ENCODE measurements around the gene CBX3. TPM values are rescaled to one million over a fixed set of nuclear protein-coding genes. Genes with fewer than 3 reads are reported as not detected.
"Not testable (repeated sequence)": the region's sequence is repeated elsewhere in the genome, so short reads cannot be mapped to it uniquely, and the experiment has no call there.

CBX3 gene
- total RNA-seq: 10 to 100 TPM; 34.2 to 63.3 TPM

GRCh38 chr7:26201247-26202018, at the start of gene CBX3:
TSS of gene CBX3 (plus strand) at chr7:26201745. CDS start at chr7:26202999, 1,254 bp downstream.
- DNase-seq (peak; percentile 86 to 89 (median 88)), ATAC-seq (peak; percentile 64)
- Histone ChIP-seq H3K36me3 (replicated peaks in 1 of 2; ENCODE audit: insufficient read depth in 1 of 2, low read depth in 2 of 2) (peaks cover 0 to 5% of the 10 kb centered on the region in 2 donors), H3K27ac (peak within 1 kb of the TSS; percentile 99 to 100 (median 100)), H3K27me3 (no peaks in the 10 kb centered on the region), H3K9me3 (no peaks in the 10 kb centered on the region), H3K4me3 (peak within 1 kb of the TSS; percentile 84 to 90), H3K4me1 (peaks cover 43% of the 10 kb centered on the region)
- intact Hi-C loops (cut with DNase I): no loop called here
- TF ChIP-seq POLR2A (IDR thresholded peaks at IDR 0.05): peak; percentile 68 to 87 (median 80)
- TF ChIP-seq, protein P1, sequence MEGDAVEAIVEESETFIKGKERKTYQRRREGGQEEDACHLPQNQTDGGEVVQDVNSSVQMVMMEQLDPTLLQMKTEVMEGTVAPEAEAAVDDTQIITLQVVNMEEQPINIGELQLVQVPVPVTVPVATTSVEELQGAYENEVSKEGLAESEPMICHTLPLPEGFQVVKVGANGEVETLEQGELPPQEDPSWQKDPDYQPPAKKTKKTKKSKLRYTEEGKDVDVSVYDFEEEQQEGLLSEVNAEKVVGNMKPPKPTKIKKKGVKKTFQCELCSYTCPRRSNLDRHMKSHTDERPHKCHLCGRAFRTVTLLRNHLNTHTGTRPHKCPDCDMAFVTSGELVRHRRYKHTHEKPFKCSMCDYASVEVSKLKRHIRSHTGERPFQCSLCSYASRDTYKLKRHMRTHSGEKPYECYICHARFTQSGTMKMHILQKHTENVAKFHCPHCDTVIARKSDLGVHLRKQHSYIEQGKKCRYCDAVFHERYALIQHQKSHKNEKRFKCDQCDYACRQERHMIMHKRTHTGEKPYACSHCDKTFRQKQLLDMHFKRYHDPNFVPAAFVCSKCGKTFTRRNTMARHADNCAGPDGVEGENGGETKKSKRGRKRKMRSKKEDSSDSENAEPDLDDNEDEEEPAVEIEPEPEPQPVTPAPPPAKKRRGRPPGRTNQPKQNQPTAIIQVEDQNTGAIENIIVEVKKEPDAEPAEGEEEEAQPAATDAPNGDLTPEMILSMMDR (IDR thresholded peaks at IDR 0.05): no peak
- WGBS, 2 donors: 0 to 1% methylated on average over 13 to 62 of the region's 86 CpGs

GRCh38 chr7:26151953-26152781, 49.4 kb upstream of the CBX3 start, which contains the start of gene NFE2L3:
TSS of gene NFE2L3 (plus strand) at chr7:26152198. CDS start at chr7:26152499, 301 bp downstream.
- DNase-seq: peak; percentile 87 to 93 (median 88)
- intact Hi-C loops (cut with DNase I): no loop called here

GRCh38 chr7:26152782-26153240, 48.7 kb upstream of the CBX3 start:
- 15 to 22% methylated on average over 12 to 43 of the region's 54 CpGs for WGBS, 2 donors
- H3K27me3 ChIP-seq; intact Hi-C loops (cut with DNase I); H3K36me3 ChIP-seq (replicated peaks in 1 of 2; ENCODE audit: insufficient read depth in 1 of 2, low read depth in 2 of 2); DNase-seq; H3K9me3 ChIP-seq; H3K27ac ChIP-seq: not testable (repeated sequence)
- H3K4me3 ChIP-seq: peak overlapping the region; percentile 5 to 44
- ATAC-seq: peak; percentile 26
- H3K4me1 ChIP-seq: peaks cover 42% of the 10 kb centered on the region

More at GRCh38 chr7:26151953-26152781, 49.4 kb upstream of the CBX3 start, which contains the start of gene NFE2L3:
- H3K4me1 ChIP-seq: peaks cover 42% of the 10 kb centered on the region
- peak; percentile 94 for ATAC-seq
- WGBS, 2 donors: 1 to 8% methylated on average over 3 to 89 of the region's 95 CpGs
- no peaks in the 10 kb centered on the region for H3K9me3 ChIP-seq
- peak within 1 kb of the TSS; percentile 5 to 44 for H3K4me3 ChIP-seq
- H3K27ac ChIP-seq: peak within 1 kb of the TSS in 2 of 4 donors; percentile 14 to 41
- H3K36me3 ChIP-seq (replicated peaks in 1 of 2; ENCODE audit: insufficient read depth in 1 of 2, low read depth in 2 of 2): no peaks in the 10 kb centered on the region
- peak in 2 of 3 donors; percentile 36 to 49 for TF ChIP-seq POLR2A (IDR thresholded peaks at IDR 0.05)
- TF ChIP-seq, protein P1 (IDR thresholded peaks at IDR 0.05): peak in 6 of 7 experiments; percentile 14 to 54 (median 32)
- H3K27me3 ChIP-seq: no peaks in the 10 kb centered on the region

DNA sequence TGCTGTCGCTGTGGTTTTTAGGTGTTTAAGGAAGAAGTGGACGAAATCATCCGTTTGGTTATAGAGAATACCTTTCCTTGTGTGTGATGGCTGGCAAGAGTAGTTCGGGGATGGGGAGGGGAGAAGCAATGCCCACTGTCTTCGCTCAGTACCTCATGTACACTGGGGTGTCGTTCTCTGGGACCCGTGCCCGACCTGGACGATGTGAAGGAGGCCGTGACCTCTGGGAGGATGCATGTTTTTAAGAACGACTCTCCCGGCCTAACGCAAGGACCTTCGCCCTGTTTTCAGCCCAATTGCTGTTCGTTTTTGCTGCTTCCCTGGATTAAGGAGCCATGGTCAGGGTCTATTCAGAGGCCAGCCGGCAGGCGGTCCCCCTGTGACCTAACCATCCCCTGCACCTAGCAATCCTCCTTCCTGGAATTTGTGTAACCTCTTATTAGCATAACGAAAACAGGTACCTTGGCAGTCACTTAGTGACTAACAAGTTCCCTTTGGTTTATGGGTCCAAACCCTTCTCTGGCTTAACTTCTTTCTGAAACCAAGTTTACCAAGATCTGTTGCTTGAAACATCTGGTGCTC, 48.2 kb upstream of the CBX3 start:
- ATAC-seq (no peak), DNase-seq (no peak)
- Histone ChIP-seq H3K4me3 (peak overlapping the region in 1 of 2 donors; percentile 5), H3K9me3 (no peaks in the 10 kb centered on the region), H3K27ac (no peak overlapping the region), H3K36me3 (replicated peaks in 1 of 2; ENCODE audit: insufficient read depth in 1 of 2, low read depth in 2 of 2) (no peaks in the 10 kb centered on the region), H3K27me3 (no peaks in the 10 kb centered on the region), H3K4me1 (peaks cover 42% of the 10 kb centered on the region)
- TF ChIP-seq, protein P1 (IDR thresholded peaks at IDR 0.05): no peak
- TF ChIP-seq POLR2A (IDR thresholded peaks at IDR 0.05): no peak
- whole genome bisulfite sequencing, 2 donors: 63 to 76% methylated on average over 18 of the region's 18 CpGs
- intact Hi-C loops (cut with DNase I): no loop called here

Measured in body of pancreas (tissue), 4 donors.